Epithelial cell of prostate (primary cell): ENCODE results near the gene KTN1.

Source experiments
- DNase-seq: peaks from one replicate; pipeline ENCODE4 v3.0.0-alpha.2; 2011; ENCODE audit warnings: low read depth, low spot score
- H3K27ac ChIP-seq: fragments of 450-650 bp; 2 replicates; pipeline ENCODE4 v1.5.1; 2017; ENCODE audit warnings: mild to moderate bottlenecking

Gene KTN1

DNA sequence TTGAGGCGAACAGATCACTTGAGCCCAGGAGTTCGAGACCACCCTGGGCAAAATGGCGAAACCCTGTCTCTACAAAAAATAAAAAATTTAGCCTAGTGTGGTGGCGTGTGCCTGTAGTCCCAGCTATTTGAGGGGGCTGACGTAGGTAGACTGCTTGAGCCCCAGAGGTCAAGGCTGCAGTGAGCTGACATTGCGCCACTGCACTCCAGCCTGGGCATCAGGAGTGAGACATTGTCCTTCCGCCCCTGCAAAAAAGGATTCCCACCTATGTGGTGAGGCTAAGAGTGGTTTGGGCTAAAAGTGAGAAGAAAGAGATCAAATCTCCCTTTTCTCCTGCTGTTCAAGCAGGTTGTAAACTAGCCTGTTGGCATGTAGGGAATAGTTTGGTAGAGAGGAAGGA is 5.0 kb upstream of the KTN1 start:
- H3K27ac ChIP-seq = no peak overlapping the region
- DNase-seq = no peak

DNA sequence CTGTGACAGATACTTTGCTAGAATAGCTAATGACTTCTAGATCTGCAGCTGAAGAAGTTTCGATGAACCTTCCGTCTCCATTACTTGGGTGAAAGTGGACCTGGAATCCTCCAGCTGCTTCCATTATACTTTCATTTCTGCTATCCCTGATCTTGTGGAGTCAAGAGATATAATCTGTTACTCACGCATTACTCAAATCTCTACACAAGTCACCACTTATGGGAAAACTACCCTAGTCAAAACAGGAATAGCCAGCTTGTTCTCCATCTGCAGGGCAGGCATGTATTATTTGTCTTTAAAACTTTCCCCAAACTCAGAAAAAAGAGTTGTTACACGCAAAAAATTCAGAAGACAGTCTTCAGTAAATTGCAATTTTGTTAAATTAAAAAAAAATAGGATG is 2.8 kb upstream of the KTN1 start:
- no peak overlapping the region for H3K27ac ChIP-seq
- no peak for DNase-seq

DNA sequence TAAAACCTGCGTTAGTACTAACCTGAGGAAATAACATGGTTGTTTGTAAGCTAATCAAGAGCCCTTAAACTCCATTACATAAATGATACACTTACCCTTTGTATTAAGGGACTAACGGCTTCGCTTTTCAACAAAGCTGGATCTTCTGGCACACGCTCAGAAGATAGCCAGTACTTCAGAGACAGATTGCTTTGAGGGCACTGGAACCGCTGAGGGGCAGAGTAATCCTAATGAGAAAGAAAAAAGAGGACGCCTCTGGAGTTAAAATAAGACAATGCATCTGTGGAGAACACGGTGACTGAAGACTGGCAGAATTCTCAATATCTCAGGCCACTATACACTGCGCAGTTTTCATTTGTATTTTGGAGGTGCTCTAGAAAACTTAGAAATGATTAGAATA is 1.5 kb upstream of the KTN1 start:
- no peak overlapping the region for H3K27ac ChIP-seq
- no peak for DNase-seq

DNA sequence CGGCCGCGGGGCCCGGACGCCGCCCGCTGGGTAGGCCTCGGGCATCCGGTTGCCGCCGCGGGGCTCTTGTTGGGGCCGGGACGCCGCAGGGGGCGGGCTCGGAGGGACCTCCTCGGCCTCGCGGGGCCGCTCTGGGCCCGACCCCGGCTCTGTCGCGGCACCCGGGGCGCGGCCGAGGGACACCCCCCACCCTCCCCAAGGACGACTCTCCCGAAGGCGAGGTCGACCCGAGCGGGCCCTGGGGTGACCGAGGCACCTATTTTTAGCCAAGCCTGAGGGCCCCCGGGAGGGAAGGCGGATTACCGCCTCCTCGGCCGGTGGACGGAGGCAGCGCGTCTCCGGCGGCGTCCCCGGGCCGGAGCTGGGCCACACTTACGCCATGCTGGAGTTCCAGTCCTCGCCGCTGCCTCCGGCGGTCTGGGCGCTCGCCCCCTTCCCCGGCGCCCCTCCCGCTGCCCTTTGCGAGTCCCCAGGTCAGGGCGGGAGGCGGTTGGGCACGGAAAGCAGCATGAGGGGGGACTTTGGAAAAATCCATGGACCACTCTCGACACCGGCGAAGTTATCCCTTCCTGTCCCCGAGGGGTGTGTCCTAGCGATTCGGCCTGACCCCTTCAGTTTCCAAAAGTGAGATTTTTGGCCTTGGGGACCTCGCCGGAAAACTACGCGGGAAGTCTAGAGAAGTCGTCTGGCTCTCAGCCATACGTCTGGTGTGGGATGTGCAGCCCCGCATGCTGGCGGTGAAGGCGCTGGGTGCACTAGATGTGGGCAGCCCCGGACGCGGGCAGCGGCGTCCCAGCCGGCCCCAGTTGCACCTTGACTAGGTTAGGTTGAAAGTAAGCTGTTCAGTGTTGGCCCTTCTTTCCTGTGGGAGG is 699 bp downstream of the KTN1 start:
- peak overlapping the region; percentile 72 for H3K27ac ChIP-seq
- no peak for DNase-seq

DNA sequence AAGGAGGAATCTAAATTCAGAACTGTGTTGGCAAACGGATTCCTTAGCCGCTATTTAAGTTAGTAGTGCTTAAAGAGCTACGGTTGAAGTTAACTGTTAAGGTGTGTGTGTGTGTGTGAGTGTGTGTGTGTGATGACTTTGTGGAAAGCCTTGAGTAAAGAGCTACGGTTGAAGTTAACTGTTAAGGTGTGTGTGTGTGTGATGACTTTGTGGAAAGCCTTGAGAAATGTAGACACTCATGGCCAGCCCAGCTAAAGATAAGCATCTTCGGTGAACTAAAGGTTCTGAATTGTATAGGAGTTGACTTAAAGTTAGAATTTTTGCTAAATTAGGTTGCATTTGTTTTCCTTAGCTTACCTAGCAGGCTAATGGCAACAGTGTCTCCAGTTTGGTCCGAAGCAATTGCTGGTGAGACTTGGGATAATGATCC is 1.4 kb downstream of the KTN1 start:
- peak overlapping the region; percentile 72 for H3K27ac ChIP-seq
- no peak for DNase-seq

DNA sequence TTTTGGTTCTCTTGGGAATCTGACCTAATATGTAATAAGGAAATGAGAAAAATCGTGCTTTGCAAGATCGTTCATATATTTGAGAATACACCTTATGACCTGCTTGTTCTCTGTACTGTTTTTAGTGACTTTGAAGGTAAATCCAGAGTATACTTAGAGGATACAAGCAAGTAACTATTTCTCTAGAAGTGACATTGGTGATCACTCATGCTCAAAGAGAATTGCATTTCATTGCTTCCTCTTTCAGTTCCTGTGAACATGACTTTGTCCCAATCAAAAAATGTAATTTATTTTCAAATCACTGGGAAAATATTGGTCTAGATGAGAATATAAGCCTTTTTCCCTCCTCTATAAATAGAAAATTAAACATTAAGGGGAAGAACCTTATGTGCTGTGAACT is 2.7 kb downstream of the KTN1 start:
- H3K27ac ChIP-seq = no peak overlapping the region
- no peak for DNase-seq

DNA sequence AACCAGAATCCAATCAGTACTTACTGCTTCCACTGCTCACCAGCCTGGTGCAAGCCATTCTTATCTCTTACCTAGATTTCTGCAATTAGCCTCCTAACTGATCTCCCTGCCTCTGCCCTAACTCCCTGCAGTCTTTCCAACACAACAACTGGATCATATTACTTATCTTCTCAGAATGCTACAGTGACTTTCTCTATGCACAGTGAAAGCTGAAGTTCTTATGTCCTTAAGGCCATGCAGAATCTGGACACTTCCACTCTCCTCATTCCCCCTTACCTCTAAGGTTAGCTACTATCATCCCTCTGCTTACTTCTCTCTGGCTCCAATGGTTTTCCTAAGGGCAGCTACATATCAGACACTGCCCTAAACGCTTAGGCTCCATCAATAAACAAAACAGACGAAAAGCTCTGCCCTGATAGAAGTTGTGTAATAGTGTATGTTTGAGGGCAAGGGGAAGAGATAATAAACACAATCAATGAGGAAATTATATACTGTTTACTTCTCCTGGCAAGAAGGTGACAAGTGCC is 4.0 kb downstream of the KTN1 start:
- no peak overlapping the region for H3K27ac ChIP-seq
- DNase-seq = no peak

DNA sequence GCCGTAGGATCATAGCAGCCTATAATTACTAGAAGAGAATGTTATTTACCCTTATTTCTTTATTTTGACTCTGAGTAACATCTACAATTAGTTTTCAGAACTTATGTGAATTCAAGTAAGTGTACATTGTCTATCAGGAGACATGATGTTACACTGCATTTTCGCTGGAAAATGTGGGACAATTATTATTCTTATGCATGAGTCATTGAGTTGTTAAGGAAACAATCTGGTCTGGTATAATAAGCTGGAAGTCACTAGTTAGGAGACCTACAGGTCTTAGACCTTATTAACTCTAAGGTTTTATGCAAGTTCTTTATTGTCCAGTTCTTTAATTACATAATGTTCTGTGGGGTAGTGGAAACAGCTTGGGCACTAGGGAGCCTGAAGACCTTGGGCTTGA is 5.8 kb downstream of the KTN1 start:
- no peak for DNase-seq
- H3K27ac ChIP-seq = no peak overlapping the region

DNA sequence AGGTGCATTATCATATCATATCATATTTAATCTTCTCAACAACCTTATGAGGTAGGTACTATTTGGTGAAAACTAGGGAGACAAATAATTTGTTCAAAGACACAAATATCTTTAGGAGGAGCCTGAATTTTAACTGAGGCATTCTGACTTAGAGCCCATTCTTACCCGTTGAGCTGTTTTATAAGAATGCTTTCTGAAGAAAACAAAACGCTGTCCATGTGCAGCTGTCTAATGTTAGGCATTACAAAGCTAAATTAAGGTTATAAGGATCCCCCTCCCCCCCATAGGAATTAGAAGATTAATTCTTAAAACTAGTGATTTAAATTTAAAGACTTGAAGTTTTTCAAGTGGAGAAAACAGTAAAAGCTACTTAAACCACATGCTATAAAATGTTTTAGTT is 6.4 kb downstream of the KTN1 start:
- no peak for DNase-seq
- H3K27ac ChIP-seq = no peak overlapping the region

DNA sequence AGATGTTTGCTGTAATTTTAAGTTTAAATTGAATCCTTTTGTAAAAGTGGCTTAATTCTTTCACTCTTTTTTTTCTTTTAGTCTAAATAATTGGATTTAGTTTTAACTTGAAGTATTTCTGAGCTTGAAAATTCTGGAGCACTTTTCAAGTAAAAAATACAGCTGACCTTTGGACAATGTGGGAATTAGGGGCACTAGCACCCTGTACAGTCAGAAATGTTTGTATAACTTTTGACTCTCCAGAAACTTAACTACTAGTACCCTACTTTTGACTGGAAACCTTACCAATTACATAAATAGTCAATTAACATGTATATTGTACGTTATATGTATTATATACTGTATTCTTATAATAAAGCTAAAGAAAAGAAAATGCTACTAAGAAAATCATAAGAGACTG is 7.8 kb downstream of the KTN1 start:
- no peak overlapping the region for H3K27ac ChIP-seq

DNA sequence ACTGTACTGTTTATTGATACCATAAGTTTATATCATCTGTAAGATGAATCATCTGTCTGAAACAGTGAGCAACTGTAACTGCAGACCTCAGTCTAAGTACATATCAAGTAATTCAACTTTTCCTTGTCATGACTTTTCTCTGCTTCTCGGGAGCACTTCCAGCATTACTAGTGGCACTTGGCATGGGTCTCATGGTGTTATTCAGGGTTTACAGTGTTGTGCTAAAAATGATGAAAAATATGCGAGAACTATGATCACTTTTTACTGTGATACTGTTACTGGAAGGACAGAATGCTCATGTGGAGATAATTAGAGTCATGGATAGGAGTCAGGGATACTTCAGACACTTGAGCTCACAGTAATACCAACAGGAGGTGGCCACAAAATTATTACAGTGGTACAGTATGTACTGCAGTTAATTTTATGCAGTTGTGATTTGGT is 8.3 kb downstream of the KTN1 start:
- DNase-seq = no peak
- H3K27ac ChIP-seq = no peak overlapping the region

More for the DNA sequence above, 7.8 kb downstream of the KTN1 start:
- no peak for DNase-seq

DNA sequence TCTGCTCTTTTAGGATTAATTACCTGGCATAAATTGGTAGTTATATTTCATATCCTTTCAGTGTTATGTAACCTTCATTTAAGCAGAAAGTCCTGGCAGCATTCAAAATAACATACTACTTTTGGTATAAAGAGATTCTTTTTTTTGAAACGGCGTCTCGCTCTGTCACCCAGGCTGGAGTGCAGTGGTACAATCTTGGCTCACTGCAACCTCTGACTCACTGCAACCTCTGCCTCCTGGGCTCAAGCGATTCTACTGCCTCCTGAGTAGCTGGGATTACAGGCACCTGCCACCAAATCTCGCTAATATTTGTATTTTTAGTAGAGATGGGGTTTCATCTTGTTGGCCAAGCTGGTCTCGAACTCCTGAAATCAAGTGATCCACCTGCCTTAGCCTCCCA is 9.2 kb downstream of the KTN1 start:
- DNase-seq = no peak
- no peak overlapping the region for H3K27ac ChIP-seq

DNA sequence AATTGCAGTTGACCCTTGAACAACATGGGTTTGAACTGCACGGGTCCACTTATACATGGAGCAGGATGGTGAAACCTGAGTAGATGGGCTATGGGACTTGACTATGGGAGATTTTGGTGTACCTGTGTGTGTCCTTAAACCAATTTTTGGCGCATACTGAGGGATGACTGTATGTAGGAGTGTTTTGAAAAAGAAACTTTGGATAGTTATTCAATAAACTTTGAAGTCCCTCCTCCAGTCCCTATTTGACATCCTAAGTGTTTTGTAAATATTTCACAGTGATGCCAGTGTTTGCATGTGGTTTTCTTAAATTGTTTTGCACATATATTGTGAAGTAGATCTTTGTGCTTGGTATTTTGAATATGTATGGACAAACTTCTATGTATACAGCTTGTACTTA is 12.4 kb downstream of the KTN1 start:
- no peak for DNase-seq

DNA sequence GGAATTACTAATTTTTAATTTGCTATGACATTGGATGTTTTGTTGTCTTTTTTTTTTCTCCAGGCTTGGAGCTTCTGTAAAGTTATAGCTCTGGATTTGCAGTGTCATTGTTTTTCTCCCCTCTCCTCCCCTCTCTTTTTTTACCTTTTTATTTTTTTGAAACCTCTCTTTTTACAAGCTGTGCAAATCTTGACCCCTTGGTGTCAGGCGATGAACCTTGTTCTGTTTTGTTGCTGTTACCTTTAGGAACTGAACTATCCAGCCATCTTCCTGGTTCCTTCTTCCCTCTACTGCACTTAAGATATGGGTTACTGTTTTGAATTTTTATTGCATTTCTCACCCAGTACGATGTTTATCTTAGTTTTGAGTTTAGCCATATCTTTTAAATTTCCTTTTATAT is 13.7 kb downstream of the KTN1 start:
- DNase-seq = no peak
- H3K27ac ChIP-seq = no peak overlapping the region

More for the DNA sequence above, 12.4 kb downstream of the KTN1 start:
- no peak overlapping the region for H3K27ac ChIP-seq

DNA sequence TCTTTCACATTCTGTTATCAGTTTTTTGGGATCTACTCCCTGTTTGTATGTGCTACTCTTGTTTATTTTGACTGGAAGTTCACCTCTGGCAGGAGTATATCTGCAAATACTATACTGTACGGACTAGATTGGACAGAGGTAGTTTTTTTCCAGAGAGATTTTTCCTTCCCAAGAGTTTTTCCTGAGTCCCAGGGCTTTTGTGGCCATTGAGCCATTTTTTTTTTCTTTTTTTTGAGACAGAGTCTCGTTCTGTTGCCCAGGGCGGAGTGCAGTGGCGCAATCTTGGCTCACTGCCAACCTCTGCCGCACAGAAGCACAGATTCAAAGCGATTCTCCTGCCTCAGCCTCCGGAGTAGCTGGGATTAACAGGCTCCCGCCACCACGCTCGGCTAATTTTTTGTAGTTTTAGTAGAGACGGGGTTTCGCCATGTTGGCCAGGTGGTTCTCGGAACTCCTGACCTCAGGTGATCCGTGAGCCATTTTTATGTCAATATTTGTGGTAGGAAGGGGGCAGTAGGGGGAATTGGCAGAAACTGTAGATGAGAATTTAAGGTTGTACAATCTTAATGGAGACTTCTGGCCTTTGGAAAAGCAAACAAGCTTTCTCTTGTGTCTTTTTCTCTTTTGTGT is 19.4 kb downstream of the KTN1 start:
- no peak overlapping the region for H3K27ac ChIP-seq
- no peak for DNase-seq

DNA sequence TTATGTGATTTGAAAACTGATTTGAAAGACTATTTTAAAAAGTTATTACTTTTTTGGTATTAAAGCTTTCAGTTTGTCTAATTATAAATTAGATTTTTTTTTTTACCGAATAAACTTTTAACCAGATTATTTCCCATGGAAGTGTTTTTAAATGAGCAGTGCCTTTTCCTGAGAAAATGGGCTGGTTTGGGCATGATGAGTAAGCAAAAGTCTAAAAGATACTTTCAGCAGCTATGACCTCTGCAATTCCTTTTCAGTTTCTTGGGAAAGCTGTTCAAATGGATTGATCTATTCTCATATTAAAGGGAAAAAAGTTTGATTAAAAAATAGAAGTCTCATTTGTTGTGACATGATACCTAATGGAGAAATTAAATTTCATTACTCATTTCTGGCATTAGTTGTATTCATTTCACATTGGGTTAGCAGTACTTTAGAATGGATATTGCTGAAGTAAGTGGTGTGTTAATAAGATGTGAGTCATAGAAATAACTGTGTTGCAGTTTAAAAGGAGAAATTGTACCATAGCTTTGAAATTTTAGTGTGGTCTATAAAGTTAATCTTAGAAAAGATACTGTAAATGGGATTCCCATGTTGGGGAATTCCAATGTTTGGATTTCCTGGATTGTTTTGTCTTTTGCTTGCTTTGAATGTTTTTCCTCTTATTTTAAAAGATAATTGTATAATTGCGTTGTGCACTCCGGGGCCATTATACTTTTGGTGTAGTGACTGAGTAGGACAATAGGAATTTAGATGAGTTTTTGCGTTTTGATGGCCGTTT is 21.0 kb downstream of the KTN1 start:
- H3K27ac ChIP-seq = peak overlapping the region; percentile 53
- DNase-seq = no peak

DNA sequence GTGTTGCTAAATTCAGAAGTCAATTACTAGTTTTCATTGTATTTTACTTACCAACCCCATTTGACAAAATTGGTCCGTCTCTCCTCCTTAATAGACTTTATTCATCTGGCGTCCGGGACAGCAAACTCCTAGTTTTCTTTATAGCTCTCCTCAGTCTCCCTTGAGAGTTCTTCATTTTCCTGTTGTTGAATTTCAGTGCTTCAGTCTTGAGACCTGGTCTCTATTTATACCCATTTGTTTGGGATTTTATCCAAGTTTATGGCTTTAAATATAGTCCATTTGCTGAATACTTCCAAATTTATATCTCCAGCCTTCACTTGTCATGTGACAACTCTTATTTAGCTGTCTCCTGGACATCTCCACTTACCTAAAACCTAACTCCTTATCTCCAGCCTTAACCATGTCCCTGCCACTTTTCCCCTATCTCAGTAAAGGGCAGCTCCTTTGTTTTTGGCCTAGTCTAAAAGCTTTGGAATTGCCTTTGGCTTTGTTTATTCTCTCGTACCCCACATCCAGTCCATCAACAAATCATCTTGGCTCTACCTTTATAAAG is 23.5 kb downstream of the KTN1 start:
- H3K27ac ChIP-seq = no peak overlapping the region
- no peak for DNase-seq

DNA sequence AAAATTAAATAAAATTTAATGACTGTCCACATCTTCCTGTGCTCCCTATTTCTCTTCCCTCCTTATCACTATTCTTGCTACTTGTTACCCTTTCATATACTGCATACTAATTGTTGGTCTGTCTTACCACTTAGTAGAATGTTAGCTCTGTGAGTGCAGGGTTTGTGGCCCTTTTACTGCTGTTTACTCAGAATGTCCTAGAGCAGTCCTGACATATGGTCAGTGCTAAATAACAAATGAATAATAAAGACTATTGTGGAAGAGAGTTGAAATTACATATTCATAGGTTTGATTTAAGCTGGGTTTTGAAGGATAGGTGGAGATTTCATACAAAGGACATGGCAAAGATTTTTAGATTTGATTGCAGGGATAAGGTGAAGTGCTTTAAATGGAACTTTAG is 24.5 kb downstream of the KTN1 start:
- DNase-seq = no peak
- no peak overlapping the region for H3K27ac ChIP-seq

DNA sequence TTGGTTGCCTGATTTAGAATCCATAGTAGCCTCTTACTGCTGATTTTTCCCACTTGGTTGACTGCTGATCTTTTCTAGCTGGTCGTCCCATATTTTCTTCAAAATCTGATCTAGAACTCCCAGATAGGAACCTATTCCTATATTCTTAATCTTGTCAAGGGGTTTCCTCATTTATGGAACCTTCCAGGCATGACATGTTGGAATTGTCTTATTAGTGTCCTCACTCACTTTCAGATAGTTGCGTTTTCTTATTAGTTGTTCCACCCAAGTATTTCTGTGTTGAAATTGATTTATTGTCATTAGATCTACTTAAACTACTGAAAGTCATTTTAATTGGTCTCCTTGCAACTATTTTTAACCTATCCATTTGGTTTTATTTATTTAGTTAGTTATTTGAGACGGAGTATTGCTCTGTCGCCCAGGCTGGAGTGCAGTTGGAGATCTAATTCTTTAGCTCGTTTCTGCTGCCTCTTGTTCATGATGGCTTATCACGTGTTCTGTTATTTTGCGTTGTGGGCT is 25.0 kb downstream of the KTN1 start:
- no peak overlapping the region for H3K27ac ChIP-seq
- DNase-seq = no peak

DNA sequence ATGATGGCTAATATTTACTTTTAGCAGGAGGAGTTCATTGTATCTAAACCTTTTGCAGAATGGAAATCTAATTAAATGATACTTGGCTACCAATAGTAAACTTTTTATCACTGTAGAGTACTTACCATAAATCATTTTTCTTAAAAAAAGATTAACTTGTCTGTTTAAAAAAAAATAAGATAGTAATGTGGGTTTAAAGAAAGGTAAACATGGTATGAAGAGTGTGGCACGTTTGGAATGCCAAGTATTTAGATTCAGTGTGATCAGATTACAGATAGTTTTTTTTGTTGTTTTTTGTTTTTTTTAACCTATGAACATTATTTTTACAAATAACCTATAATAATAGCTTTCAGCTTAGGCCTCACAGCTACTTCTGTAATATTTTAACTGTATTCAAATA is 25.8 kb downstream of the KTN1 start:
- H3K27ac ChIP-seq = peak overlapping the region; percentile 10
- DNase-seq = no peak
